EL (cell line): Measurements from ENCODE around the gene ELOVL6.
"Not testable (repeated sequence)": the region's sequence is repeated elsewhere in the genome, so short reads cannot be mapped to it uniquely, and the experiment has no call there.

Source experiments
- DNase-seq: peaks from one replicate; pipeline ENCODE4 v3.0.0-alpha.2; 2016

Gene ELOVL6

DNA sequence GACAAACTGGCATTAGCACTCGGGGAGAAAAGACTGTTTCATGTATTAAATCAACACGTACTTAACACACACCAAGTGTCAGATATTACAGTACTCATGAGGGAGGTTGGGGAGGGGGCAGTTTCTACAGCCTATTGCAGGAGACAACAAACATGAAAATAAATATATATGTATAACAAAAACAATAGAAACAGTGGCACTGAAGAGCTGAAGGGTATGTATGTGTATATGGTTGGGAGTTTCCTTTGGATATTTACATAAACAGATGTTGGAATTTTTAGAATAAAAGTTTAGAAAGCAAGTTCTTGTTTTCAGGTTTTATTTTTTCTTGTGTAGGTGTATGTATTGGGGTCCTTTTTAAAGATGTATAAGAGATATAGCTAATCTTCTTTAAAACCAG, 133.5 kb downstream of the ELOVL6 start:
- DNase-seq, result no peak

DNA sequence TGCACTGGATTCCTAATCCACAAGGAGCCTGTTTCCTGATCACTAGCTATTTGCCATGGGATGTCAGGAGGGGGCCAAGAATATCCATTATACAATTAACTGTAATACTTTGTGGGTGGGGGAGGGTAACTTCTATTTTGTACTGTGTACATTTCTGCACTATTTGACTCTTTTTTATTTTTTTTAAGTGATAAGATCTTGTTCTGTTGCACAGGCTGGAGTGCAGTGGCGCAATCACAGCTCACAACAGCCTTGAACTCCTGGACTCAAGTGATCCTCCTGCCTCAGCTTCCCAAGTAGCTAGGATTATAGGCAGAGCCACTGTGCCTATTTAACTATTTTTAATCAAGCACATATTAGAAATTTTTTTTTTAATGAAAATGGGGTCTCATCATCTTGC, 134.1 kb downstream of the ELOVL6 start:
- no peak for DNase-seq

DNA sequence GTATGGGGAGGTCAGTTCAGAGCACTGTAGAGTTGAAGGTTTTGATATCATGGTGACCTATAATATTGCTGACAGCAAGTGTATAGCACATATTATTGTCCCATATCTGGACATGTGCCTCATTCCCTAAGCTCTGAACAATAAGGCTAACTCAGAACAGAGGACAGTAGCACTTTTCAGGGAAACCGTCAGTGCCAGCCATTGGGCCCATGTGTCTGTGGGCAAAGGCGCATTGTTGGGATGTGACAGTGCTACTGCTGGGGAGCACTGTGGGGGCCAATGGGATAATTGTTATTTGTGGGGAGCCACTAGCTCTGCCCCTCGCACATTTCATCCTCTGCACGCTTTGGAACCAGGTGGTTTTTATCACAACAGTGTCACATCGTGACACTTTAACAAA, 136.2 kb downstream of the ELOVL6 start:
- no peak for DNase-seq

DNA sequence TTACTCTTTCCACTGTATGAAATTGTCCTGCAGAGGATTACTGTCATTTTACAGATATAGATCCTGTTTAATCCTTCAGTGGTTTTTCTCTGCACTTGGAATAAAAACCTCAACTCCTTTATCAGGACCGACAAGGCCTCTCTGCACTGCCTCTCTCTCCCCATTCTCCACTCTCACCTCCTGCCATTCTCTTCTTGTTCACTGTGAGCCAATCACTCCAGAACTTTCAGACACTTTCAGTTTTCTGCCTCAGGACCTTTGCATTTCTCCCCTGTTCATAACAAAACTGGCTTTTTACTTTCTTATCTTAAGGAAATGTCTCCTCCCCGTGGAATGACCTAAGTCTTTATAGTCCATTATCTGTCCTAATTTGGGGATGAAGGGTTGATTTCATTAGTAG, 137.3 kb downstream of the ELOVL6 start:
- DNase-seq, result no peak

DNA sequence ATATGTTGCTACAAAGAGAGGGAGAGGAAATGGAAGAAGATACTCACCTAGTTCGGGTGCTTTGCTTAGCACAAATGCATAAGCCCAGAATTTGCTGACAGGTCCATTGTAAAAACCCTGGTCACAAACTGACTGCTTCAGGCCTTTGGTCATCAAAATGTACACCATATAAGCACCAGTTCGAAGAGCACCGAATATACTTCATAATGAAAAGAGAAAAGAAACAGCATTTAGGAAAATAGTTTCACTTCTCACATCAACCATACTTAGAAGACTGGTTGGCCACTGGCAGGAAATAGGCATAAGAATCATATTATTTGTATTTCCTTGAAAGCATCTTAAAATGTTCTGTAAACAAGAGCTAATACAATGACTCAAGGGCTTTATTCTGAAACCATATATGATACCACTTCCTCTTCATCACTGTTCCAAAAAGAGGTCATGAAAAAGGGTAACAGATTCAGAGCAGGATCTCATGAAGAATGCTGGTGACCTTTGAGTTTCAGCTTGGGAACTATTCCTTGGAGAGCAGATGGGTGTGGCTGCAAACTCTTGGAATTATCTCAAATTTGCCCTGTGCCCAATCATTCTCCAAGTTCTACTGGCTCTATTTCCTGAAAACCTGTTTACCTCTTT, 138.7 kb downstream of the ELOVL6 start:
- peak; percentile 18 for DNase-seq

DNA sequence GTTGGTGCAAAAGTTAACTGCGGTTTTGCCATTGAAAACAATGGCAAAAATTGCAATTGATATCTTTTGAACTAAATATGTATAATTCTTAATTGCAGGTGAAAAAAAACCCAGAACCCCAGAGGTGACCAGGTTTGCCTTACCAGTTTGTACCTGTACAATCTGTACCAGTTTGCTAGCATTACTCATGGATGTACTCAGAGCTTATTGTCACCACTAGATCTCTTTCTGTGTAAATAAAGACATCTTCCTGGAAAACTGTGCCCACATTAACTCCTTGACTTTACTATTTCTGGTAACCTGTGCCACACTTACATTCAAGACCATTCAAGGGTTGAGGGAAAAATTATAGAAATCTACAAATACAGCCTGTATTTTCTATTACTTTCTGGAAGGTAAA, 139.7 kb downstream of the ELOVL6 start:
- no peak for DNase-seq

DNA sequence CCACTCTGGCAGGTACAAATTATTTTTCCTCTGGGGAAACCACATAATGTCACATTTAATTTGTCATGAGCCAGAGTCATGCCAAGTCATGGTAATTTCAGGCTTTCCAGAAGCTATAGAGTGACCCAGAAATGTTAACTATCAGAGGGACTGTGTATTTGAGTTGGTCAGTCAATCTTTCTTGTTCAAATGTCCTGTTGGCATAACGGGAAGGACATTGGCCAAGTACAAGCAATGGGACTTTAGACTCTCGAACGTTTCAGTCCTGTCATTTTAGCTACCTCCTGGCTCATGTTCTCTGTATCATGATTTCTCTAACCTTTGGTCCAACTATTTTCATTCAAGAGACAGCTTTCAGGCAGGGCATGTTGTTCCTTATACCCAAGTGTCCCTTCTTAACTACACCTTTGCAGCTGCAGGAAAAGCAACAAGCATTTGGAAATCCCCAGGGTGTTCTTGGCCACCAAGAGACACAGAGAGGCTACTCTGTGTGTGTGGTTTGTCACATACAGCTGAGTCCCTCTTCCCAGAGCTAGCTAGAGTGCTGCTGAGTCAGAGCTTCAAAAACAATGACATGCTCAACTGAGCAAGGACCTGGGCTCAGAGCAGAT, 143.2 kb downstream of the ELOVL6 start:
- DNase-seq, result peak; percentile 5

DNA sequence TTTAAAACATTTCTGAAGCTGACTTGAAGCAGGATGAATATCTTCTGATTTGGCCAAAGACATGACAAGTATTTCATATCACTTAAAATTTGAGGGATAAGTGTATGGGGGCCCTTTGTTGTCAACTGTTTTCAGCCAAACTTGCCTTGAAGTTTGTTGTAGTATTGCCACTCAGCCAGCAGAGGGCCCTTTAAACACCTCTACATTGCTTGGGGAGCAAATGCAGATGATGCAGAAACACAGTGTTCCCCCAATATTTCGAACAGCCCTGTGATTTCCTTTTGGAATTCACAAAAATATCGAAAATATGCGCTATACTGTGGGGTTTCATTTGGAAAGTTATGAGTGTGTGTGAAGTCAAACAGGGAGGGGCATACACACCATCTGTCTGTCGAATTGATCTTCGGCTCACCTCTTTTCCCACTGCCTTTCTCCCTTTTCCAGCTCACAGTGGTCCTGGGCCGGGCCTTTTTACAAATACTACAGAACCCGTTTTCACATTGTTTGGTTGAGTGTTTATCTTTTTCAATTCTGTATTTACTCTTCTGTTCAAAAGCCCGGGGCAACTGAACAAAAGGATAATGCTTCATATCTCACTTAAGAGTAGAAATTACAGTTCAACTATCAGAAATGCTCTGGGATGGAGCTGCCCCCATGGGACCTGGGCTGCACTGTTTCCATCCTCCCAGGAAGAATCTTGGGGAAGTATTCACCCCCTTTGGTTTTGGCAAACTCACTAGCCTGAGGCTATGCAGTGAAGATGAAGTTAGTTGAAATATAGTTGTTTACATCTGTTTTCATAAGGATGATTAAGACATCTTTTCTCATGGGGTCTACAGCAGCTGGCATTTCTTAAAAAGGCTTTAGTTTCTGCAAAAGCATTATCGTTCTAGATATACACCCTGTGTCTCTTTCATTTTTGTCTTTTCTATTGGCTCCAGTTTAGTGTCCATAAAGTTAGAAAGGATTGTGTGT, 148.2 kb downstream of the ELOVL6 start:
- peak; percentile 50 for DNase-seq

DNA sequence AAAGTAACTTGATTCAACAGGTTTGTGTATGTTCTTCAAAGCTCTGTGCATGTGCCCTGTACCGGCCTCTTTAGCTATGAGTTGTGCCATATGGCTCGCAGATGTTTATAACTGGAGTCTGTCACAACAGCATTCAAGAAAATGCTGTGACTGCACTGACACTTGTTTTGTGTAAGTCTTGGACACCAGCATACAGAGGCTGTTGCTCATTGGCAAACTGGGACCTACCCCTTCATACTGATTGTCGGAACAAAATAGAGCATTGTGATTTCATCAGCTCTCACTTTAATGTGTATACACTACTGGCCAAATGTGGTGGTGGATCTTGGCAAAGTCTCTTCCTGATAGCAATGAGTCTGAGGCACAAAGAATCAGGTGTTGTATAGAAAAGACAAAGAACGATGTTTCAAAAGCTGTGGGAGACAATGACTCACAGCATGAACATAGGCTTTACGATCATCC, 151.8 kb downstream of the ELOVL6 start:
- DNase-seq, result peak; percentile 11

DNA sequence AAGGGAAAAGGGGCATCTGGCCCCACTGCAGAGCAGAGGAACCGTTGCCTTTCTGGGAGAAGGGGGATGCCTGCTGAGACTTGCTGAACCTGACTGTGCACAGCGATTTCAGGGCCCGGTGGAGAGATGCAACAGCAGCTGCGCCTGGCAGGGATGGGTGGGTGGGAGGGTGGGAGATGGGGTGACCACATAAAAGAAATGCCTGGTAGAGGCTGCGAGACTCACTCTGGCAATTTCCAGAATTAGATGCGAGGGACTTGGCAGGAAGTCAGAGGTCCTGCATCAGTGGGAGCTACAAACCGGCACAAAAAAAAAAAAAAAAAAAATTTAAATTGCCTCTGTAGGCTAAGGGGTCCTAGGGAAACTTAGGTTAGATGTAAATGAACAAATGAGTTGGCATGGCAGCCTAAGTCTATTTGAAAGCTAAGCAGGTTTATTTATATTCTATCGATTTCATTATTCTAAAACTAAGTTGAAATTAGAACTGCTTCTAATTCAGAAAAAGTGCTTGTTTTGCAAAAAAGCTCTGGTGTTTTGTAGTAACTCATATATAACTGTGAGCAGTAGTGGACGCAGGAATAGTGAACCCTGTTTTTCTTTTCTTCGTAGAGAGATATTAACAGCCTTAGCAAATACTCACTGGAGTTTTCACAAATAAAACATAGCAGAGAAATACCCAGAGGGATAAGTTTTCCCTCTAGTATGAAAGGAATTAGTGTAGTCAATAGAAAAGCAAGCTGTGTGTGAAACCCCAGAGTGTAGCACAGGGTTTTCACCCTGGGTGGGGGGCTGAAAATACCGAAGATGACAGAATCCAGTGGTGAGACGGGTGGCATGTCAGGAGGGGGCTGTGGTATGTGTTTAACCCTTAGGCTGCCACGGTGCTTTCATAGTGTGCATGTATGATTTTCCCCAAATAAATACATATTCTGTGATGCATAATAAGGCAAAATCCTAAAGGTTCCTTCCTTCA, 155.6 kb downstream of the ELOVL6 start:
- no peak for DNase-seq

DNA sequence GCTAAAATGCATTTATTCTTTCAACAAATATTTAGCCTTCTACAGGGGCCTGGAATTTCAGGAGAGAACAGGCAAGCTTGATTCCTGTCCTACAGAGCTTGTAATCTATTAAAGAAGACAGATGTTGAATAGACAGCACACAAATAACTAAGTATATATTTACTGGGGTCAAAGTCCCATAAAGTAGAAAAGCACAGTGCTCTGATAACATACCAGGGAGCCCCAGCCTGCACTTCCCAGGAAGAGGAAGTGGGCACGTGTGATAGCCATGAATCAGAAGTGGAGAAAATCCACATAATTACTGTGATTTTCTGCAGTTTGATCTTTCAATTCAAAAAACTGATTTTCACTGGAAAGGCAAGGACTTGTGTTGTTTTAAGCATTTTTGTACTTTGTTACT, 156.7 kb downstream of the ELOVL6 start:
- no peak for DNase-seq

DNA sequence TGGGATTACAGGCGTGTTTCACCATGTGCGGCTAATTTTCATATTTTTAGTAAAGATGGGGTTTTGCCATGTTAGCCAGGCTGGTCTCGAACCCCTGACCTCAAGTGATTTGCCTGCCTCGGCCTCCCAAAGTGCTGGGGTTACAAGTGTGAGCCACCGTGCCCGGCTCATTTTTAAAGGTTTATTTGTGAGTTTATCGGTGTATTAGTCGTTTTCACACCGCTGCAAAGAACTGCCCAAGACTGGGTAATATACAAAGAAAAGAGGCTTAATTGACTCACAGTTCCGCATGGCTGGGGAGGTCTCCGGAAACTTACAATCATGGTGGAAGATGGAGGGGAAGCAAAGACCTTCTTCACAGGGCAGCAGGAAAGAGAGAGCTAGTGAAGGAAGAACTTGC, 159.3 kb downstream of the ELOVL6 start:
- DNase-seq, result not testable (repeated sequence)

DNA sequence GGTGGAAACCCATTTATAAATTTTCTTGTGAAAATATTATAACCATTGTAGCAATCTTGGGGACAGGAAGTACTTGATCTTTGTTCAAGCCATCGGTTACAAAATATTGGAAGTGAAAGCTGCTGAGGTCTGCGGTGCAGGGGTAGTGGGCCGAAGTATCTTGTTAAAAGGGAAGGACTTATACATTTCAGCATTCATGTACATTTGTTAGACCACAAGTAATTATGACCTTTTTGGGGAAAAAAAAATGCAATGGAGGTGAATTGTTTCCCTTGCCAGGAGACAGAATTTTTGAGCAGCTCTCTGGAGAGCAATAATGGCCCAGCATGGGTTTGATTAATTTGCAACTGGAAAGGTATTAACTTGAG, 164.4 kb downstream of the ELOVL6 start:
- no peak for DNase-seq

DNA sequence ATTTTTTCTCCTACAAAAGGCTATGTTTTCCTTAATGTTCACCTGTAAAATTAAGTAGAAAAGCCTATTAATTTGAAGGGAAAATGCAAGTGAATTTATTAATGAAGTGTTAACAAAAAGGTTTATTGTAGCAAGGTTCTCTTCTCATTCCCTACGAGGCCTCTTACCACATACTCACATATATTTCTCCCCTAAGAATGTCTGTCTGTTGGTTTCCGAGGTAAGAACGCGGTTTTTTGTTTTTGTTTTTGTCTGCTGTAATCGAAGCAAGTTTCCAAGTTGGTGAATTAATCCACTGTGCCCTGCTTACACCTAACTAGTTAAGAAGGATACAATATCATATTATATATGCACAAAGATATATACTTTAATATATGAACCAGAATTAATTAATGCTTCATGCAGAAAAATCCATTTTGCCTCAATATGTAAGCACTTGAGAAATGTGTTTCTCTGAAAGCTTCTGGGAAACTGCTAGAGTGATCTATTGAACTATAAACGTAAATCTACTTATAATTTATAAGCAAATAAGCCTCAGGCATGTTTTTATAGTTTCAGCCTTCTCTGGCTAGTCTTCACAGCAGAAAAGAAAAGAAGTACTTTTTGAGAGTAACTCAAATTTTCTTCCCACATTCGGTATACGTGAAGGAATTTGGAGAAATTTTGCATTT, 164.9 kb downstream of the ELOVL6 start:
- no peak for DNase-seq

DNA sequence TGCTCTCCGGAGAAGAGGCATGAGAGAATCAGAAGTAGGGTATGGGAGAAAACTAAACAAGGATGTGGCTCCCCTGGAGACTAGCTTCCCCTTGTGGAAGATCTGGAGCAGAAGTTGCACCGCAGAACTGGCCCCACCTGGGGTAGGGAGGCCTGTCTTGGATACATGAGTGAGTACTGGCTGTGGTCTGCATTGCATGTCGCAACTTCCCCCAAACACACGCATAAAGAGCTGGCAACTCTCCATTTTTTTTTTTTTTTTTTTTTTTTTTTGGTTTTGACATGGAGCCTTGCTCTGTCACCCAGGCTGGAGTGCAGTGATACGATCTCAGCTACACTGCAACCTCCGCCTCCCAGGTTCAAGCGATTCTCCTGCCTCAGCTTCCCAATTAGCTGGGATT, 165.8 kb downstream of the ELOVL6 start:
- no peak for DNase-seq

DNA sequence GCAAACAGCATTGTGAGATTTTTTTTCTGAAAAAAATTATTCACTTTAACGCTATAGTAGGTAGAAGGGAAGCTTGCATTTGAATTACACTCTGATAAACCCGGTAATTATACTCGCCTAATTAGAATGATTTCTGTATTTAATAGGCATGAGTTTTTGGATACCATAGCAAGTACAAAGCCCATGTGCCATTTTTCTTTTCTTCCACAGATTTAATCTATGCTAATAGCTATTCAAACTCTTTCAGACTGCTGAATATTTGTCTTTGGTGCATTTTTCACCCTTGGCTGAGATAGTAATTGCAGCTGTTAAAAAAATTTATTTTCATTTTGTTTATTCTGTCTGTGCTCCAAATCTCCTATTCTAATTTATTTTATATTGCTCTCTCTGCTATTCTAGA, 172.7 kb downstream of the ELOVL6 start:
- DNase-seq, result no peak

DNA sequence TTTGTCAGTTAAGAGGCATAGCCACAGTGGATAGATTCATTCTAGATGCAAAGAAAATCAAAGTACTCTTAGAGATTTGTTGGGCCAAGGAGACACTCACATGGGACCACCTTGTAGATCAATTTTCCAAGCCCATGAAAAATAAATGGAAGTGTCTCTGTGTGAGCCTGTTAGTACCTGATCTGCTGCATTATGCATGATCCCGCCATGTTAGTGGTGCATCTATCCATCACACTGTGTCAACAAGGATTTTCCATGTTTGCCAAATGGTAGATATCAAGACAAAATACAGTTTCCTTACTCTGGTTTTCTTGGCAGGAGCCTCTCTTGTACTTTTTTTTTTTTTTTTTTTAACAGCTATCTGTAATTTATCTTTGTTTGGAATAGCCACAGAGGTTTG, 173.4 kb downstream of the ELOVL6 start:
- no peak for DNase-seq

DNA sequence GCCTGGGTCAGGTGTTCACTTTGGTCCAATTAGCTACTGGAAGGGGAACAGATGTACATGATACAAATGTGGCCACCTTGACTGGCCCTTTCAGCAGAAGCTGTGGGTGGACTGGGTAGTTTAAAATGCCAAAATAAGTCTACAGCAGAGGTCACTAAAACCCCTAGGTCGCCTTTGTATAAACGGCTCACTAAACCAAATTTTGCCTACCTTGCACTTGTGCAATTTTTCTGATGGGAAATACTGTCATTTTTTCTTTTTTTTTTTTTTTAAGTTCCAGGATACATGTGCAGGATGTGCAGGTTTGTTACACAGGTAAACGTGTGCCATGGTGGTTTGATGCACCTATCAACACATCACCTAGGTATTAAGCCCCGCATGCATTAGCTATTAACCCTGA, 176.0 kb downstream of the ELOVL6 start:
- no peak for DNase-seq

DNA sequence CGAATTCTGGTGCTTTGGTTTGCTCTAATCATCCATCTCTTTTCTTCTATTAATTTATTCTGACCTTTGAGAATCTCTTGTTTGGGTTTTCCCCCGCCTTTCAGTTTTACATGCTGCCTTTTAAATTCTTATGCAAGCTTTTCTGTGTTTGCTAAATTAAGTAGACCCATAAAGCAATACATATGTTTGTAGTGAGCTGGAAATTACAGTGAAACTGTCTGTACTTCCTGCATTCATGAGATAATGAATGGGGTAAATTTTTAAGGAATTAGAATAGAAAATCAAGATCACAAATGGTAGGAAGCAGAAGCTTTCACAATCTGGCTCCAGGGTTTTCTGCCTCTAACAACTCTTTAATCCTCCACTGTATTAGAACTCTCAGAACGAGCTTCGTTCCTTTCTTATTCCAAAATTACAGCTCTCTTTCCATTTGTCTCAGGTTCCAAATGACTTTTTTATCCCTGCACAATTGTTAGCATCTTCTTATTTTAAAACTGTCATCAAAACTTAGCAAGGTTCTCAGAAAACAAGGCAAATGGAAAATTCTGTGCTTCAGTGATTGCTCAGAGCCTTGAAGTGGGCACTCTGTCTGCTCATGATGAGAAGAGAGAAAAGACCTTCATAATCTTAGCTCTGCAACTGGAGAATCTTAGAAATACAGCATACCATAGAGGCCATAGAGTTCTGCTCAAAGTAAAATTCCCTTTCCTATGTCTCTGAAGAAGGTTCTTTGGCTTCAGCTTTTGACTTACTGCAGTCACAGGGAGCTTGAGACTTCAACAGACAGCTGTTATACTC, 177.6 kb downstream of the ELOVL6 start:
- DNase-seq, result no peak

DNA sequence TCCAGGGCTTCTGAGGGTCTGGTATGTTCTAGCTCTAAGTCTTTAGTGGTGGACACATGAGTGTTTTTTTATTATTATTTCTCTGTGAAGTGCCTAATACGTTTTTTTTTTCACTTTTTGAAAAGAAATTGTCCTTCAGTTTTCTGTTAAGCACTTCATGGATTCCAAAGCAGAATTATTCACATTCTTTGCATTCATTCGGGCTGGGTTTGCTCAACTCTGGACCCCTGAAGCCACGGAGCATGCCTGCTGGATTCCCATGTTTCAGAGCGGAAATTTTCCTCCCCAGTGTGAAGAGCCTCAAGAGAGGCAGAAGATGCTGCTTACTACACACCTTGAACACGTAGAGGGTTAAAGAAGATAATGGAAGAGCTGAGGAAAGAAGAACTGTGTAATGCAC, 178.3 kb downstream of the ELOVL6 start:
- DNase-seq, result peak; percentile 65

DNA sequence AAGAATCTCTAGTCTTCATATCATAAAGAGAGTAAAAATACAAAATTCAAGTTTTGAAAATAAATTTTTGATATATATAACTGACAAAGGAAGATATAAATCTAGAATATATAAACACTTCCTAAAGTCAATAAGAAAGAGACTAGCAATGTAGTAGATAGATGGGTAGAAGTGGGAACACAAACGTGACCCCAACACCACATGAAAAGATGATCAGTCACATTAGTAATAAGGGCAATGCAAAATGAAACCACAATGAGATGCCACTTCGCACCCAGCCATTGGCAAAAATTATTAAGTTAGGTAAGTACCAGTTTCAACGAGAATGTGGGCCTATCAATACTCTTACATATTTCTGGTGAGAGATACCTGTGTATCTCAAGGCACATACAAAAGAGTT, 179.3 kb downstream of the ELOVL6 start:
- no peak for DNase-seq
